SK-N-SH (cell line): ENCODE data around the gene METTL13. TPM values are rescaled to one million over a fixed set of nuclear protein-coding genes. Genes with fewer than 3 reads are reported as not detected.

Experiments
- polyA plus RNA-seq, 3 experiments: library from polyadenylated mRNA; depleted of rRNA; stranded (reverse); fragments of >200 nt; gene quantifications; 2 replicates each; pipeline ENCODE4 v1.2.3, GENCODE V29; 2012
- small RNA-seq, 7 experiments: library from RNA; depleted of rRNA; stranded (forward); fragments of <200 nt; gene quantifications; one replicate each; pipeline ENCODE3, GENCODE V24; 2012

The METTL13 gene
- polyA plus RNA-seq, 1 of the 3 experiments (the other 2 are of a cell fraction), result 32.7 TPM

Small RNA genes within 50 kb of the gene (small RNA-seq; reads per million reads assigned to genes)
- 0 reads per million in 7 experiments for gene RF00601

Other genes starting within 250 kb of the METTL13 start
- not detected in 2 replicates for gene MYOCOS, start 159.4 kb upstream of the METTL13 start, polyA plus RNA-seq (2012; rRNA removed)
- not detected in 2 replicates for gene MYOC, start 129.0 kb upstream of the METTL13 start, polyA plus RNA-seq (2012; rRNA removed)
- 2.5 and 3.3 TPM in 2 replicates for gene VAMP4, start 39.6 kb upstream of the METTL13 start, polyA plus RNA-seq (2012; rRNA removed)
- gene DNM3, start 59.8 kb downstream of the METTL13 start, polyA plus RNA-seq (2012; rRNA removed), result 0.43 and 0.89 TPM in 2 replicates